Uterus (tissue), 4 donors: ENCODE data around the gene WRAP73. TPM values are rescaled to one million over a fixed set of nuclear protein-coding genes. Genes with fewer than 3 reads are reported as not detected.

ENCODE experiments used
- DNase-seq, 2 donors: peaks; one replicate each; pipeline ENCODE4 v3.0.0-alpha.2; 2019 to 2020
- H3K27ac ChIP-seq, 2 donors: fragments of 200-600 bp; sonication (generic); 1 replicate in 1 of 2; 2 replicates in 1 of 2; pipeline ENCODE4 v1.5.1; 2016 to 2018
- H3K27me3 ChIP-seq, 2 donors: fragments of 200-600 bp; sonication (generic); one replicate each; pipeline ENCODE4 v1.5.1; 2018 to 2019; ENCODE audit warnings: control low read depth in 1 of 2
- H3K36me3 ChIP-seq, 2 donors: fragments of 200-600 bp; sonication (generic); one replicate each; pipeline ENCODE4 v1.5.1; 2019; ENCODE audit warnings: control low read depth in 1 of 2
- H3K4me1 ChIP-seq, 2 donors: fragments of 200-600 bp; sonication (generic); one replicate each; pipeline ENCODE4 v1.5.1; 2018 to 2019; ENCODE audit warnings: control low read depth in 1 of 2
- H3K4me3 ChIP-seq, 2 donors: fragments of 200-600 bp; sonication (generic); 1 replicate in 1 of 2; 2 replicates in 1 of 2; pipeline ENCODE4 v1.5.1; 2018 to 2019; ENCODE audit warnings: mild to moderate bottlenecking in 1 of 2
- H3K9me3 ChIP-seq, 2 donors: fragments of 200-600 bp; sonication (generic); one replicate each; pipeline ENCODE4 v1.5.1; 2019; ENCODE audit warnings: control low read depth in 1 of 2
- POLR2A ChIP-seq, 2 donors: fragments of 450-650 bp; IDR thresholded peaks; one replicate each; pipeline ENCODE4 v1.6.1; 2016; ENCODE audit warnings: antibody characterized with exemption in 2 of 2, mild to moderate bottlenecking in 1 of 2, moderate library complexity in 1 of 2
- intact Hi-C: fragments of 100-400 bp; cut with DNase I; formaldehyde crosslinking; loops from one replicate; pipeline ENCODE4 v1.15.1; 2023; ENCODE audit warnings: low total_unique reads
- total RNA-seq, 4 donors: library from RNA; depleted of rRNA in 3 of 4; stranded (reverse); fragments of >200 nt in 3 of 4; gene quantifications; one replicate each; pipeline versions ENCODE4 v1.1.0 to v1.2.4, GENCODE V29; 2014 to 2023
- TF ChIP-seq, protein P1 (sequence below), 4 experiments: fragments of 200-600 bp in 2 of 4; fragments of 450-650 bp in 2 of 4; sonication (generic) in 2 of 4; IDR thresholded peaks; one replicate each; pipeline ENCODE4 v1.5.1; 2016 to 2019; ENCODE audit warnings: antibody characterized with exemption in 4 of 4, mild to moderate bottlenecking in 2 of 4, moderate library complexity in 1 of 4
- donor health status: DM: yes; HTN: yes; CAD: no.

The WRAP73 gene
- total RNA-seq, 4 donors from 2014 or later = 4.6 to 31.7 (median 25.0) TPM

DNA sequence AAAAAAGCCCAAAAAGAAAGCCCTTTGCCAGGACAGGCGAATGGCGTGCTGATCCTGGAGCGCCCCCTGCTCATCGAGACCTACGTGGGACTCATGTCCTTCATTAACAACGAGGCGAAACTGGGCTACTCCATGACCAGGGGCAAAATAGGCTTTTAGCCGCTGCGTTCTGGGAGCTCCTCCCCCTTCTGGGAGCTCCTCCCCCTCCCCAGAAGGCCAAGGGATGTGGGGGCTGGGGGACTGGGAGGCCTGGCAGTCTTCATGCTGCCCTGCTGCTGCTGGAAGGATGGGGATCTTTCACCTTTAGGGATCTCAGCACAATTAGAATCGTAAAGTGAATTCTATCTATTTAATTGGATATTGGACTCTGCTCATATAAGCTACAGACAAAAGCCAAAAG is 21.5 kb downstream of the WRAP73 start:
- no peak overlapping the region for H3K27ac ChIP-seq
- no peaks in the 10 kb centered on the region for H3K27me3 ChIP-seq
- no peaks in the 10 kb centered on the region for H3K36me3 ChIP-seq

DNA sequence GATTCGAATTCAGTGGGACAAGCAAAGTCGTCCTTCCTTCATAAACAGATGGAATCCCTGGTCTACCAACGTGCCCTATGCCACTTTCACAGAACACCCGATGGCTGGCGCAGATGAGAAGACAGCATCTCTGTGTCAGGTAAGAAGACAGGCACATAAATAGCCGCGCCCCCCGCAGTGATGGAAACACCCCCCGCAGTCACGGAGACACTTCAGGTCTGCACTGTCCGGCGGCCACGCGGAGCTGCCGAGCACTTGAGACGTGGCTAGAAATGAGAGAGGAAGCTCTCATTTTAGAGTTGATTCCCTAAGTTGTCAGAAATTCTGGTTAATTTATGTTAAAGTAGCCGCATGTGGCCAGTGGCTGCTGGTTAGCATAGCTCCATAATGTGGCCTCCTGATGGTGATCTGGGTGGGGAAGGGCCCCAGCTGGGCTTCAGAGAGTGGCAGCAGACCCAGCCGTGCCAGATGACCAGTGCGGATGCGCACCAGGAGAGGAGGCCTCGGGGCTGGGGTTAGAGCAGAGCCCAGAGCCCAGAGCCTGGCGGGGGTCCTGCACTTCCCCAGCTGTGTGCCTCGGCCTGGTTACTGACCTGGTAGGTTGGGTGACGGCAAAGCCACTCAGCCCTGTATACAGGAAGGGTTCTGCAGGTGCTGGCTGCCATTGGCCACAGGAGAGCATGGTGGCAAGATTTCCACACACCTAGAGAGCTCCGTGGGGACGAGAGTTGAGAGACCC is 22.2 kb downstream of the WRAP73 start:
- intact Hi-C loops = no loop called here
- Histone ChIP-seq H3K27me3 (no peaks in the 10 kb centered on the region), H3K27ac (no peak overlapping the region), H3K9me3 (no peaks in the 10 kb centered on the region), H3K36me3 (no peaks in the 10 kb centered on the region), H3K4me3 (no peak overlapping the region), H3K4me1 (peaks cover 0 to 7% of the 10 kb centered on the region in 2 donors)
- TF ChIP-seq, protein P1, sequence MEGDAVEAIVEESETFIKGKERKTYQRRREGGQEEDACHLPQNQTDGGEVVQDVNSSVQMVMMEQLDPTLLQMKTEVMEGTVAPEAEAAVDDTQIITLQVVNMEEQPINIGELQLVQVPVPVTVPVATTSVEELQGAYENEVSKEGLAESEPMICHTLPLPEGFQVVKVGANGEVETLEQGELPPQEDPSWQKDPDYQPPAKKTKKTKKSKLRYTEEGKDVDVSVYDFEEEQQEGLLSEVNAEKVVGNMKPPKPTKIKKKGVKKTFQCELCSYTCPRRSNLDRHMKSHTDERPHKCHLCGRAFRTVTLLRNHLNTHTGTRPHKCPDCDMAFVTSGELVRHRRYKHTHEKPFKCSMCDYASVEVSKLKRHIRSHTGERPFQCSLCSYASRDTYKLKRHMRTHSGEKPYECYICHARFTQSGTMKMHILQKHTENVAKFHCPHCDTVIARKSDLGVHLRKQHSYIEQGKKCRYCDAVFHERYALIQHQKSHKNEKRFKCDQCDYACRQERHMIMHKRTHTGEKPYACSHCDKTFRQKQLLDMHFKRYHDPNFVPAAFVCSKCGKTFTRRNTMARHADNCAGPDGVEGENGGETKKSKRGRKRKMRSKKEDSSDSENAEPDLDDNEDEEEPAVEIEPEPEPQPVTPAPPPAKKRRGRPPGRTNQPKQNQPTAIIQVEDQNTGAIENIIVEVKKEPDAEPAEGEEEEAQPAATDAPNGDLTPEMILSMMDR (IDR thresholded peaks at IDR 0.05) = no peak
- no peak for TF ChIP-seq POLR2A (IDR thresholded peaks at IDR 0.05)
- DNase-seq = no peak

More for the DNA sequence above, 21.5 kb downstream of the WRAP73 start:
- intact Hi-C loops = no loop called here
- H3K4me3 ChIP-seq = no peak overlapping the region
- H3K9me3 ChIP-seq = no peaks in the 10 kb centered on the region
- TF ChIP-seq, protein P1 (IDR thresholded peaks at IDR 0.05) = no peak
- TF ChIP-seq POLR2A (IDR thresholded peaks at IDR 0.05) = no peak
- no peak for DNase-seq
- peaks cover 0 to 3% of the 10 kb centered on the region in 2 donors for H3K4me1 ChIP-seq

DNA sequence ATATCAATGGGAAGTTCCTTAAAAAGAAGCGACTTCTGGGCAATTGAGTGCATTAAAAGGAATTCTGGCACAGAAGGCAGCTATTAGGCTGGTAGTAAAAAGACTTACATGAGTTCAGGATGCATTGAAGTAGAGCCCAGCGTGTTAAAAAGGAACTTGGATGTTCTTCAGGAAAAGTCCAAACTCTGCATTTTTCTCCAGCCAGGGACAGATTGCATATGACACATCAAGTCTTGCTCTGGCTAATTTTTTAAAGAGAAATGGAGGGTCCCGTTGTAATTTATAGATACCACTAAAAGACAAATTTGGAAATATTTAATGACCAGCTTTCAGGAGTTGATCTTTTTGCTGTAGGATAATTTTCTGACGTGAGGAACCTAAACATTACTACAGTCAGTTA is 23.9 kb downstream of the WRAP73 start:
- no peaks in the 10 kb centered on the region for H3K36me3 ChIP-seq
- H3K27me3 ChIP-seq = no peaks in the 10 kb centered on the region
- intact Hi-C loops = no loop called here
- H3K27ac ChIP-seq = no peak overlapping the region
- H3K4me1 ChIP-seq = peaks cover 0 to 7% of the 10 kb centered on the region in 2 donors
- no peaks in the 10 kb centered on the region for H3K9me3 ChIP-seq
- TF ChIP-seq POLR2A (IDR thresholded peaks at IDR 0.05) = no peak
- TF ChIP-seq, protein P1 (IDR thresholded peaks at IDR 0.05) = no peak
- peak overlapping the region in 1 of 2 donors; percentile 80 for H3K4me3 ChIP-seq
- no peak for DNase-seq

DNA sequence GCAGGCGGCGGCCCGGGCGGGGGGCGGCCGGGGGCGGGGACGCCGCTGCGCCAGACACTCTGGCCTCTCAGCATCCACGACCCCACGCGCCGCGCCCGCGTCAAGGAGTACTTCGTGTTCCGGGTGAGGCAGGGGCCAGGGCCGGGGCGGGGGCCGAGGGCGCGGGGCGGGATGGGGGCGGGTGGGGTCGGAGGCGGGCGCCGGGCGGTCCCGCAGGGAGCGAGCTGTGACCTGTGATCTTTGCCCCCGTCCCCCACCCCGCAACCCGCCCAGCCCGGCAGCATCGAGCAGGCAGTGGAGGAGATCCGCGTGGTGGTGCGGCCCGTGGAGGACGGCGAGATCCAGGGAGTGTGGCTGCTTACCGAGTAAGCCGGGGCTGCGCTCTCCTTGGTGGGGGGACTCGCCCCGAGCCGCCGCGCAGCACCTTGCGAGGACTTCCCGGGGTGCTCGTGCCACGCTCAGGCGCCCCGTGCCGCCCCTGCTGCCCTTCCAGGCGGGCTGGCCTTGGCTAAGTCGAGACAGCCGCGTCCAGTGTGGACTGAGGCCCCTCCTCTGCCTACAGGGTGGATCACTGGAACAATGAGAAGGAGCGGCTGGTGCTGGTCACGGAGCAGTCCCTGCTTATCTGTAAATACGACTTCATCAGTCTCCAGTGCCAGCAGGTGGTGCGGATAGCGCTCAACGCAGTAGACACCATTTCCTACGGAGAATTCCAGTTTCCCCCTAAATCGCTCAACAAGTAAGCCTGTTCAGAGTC is 24.6 kb downstream of the WRAP73 start:
- Histone ChIP-seq H3K27me3 (no peaks in the 10 kb centered on the region), H3K4me3 (peak overlapping the region; percentile 50 to 80), H3K27ac (peak overlapping the region; percentile 81 to 85), H3K4me1 (peaks cover 0 to 7% of the 10 kb centered on the region in 2 donors), H3K9me3 (no peaks in the 10 kb centered on the region), H3K36me3 (no peaks in the 10 kb centered on the region)
- DNase-seq = no peak
- TF ChIP-seq POLR2A (IDR thresholded peaks at IDR 0.05) = no peak
- TF ChIP-seq, protein P1 (IDR thresholded peaks at IDR 0.05) = no peak
- intact Hi-C loops = no loop called here
